Osteoblast (primary cell): Measurements from ENCODE around the gene FGB. TPM values are rescaled to one million over a fixed set of nuclear protein-coding genes. Genes with fewer than 3 reads are reported as not detected.

Source experiments
- DNase-seq: peaks from one replicate; pipeline ENCODE4 v3.0.0; 2011; ENCODE audit warnings: low spot score, mixed read lengths; ENCODE audit not compliant: insufficient read length; ENCODE audit errors: missing footprints
- H2AFZ ChIP-seq: 2 replicates; pipeline ENCODE4 v1.6.0; 2011; ENCODE audit warnings: mild to moderate bottlenecking, low read length
- H3K27ac ChIP-seq: 2 replicates; pipeline ENCODE4 v1.5.1; 2011; ENCODE audit warnings: mild to moderate bottlenecking, low read depth, low read length, moderate library complexity
- H3K27me3 ChIP-seq: 2 replicates; pipeline ENCODE4 v1.6.0; 2012; ENCODE audit warnings: mild to moderate bottlenecking, control low read depth, inconsistent platforms, low read length, moderate library complexity; ENCODE audit not compliant: insufficient read depth
- H3K36me3 ChIP-seq: 2 replicates; pipeline ENCODE4 v1.5.1; 2011; ENCODE audit warnings: mild to moderate bottlenecking, low read length, control low read depth, moderate library complexity; ENCODE audit not compliant: insufficient read depth
- H3K4me1 ChIP-seq: 2 replicates; pipeline ENCODE4 v1.5.1; 2011; ENCODE audit warnings: mild to moderate bottlenecking, low read length, control low read depth, moderate library complexity; ENCODE audit not compliant: insufficient read depth
- H3K4me2 ChIP-seq: 2 replicates; pipeline ENCODE4 v1.6.0; 2011; ENCODE audit warnings: mild to moderate bottlenecking, low read length; ENCODE audit not compliant: insufficient read depth
- H3K4me3 ChIP-seq: fragments of 200-600 bp; sonication (generic); 3 replicates; pipeline ENCODE4 v1.5.1; 2012; ENCODE audit warnings: mild to moderate bottlenecking, low read length, inconsistent platforms; ENCODE audit not compliant: insufficient read depth
- H3K79me2 ChIP-seq: 2 replicates; pipeline ENCODE4 v1.6.0; 2012; ENCODE audit warnings: mild to moderate bottlenecking, low read length, control low read depth, inconsistent platforms; ENCODE audit not compliant: insufficient read depth
- H3K9me3 ChIP-seq: 2 replicates; pipeline ENCODE4 v1.5.1; 2011; ENCODE audit warnings: low read depth, low read length, control low read depth
- H4K20me1 ChIP-seq: 2 replicates; pipeline ENCODE4 v1.6.0; 2012; ENCODE audit warnings: mild to moderate bottlenecking, low read length, control low read depth; ENCODE audit not compliant: insufficient read depth
- CTCF ChIP-seq: IDR thresholded peaks from 2 replicates; pipeline ENCODE4 v1.5.1; 2011; ENCODE audit warnings: mild to moderate bottlenecking, low read depth, low read length, moderate library complexity; ENCODE audit errors: extremely low read depth
- total RNA-seq: library from RNA; depleted of rRNA; stranded (reverse); fragments of >200 nt; gene quantifications from 2 replicates; pipeline ENCODE4 v1.2.3, GENCODE V29; 2012

FGB gene
- total RNA-seq, 1 donor = not detected

DNA sequence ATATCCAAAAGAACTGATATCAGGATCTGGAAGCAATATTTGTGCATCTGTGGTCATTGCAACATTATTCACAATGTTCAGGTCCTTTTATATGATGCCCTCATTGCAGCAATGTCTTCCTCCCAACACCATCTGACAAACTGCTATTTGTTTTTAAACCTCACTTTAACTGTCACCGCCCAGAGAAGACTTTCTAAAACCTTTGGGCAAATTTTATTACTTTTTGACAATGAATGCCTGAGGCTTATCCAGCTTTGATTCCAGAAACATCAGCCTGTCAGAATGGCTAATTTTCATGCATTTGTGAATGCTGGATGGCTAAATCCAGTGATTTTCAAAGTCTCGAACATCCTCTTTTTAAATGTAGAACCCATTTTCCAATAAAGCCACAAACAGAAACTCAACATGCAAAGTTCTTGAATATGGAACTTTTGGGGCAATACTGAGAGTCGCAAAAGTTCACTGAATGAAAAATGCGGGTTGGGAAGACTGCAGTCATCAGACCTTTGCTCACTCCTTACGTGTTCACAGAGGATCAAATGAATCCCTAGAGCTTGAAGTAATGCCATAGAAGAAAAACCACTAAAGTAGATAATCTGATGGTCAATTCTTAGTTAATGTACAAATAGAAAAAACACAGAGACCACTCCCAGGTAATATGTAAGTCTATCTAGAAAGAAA lies 10.5 kb downstream of the FGB start:
- peaks cover 4% of the 10 kb centered on the region for H3K27me3 ChIP-seq
- no peak for DNase-seq
- H2AFZ ChIP-seq = no peak overlapping the region
- H3K9me3 ChIP-seq = no peaks in the 10 kb centered on the region
- no peaks in the 10 kb centered on the region for H3K36me3 ChIP-seq
- H3K4me1 ChIP-seq = peaks cover 4% of the 10 kb centered on the region
- no peak for TF ChIP-seq CTCF
- H3K79me2 ChIP-seq = no peaks in the 10 kb centered on the region
- H3K4me3 ChIP-seq = no peak overlapping the region
- H3K4me2 ChIP-seq = no peak overlapping the region
- no peak overlapping the region for H3K27ac ChIP-seq
- H4K20me1 ChIP-seq = no peaks in the 10 kb centered on the region

DNA sequence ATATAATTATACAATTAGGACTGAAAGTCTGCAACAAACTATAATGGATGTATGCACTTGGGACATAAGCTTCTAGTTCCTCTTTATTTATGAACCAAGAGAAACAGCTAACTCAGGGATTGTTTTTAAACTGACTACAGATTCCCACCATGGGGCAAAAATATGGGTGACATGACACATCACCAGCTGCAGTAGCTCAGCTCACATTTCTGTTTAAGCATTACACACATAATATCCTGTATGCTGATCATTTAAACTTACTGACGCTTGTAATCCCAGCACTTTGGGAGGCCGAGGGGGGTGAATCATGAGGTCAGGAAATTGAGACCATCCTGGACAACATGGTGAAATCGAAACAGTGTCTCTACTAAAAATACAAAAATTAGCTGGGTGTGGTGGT lies 11.5 kb downstream of the FGB start:
- Histone ChIP-seq H3K79me2 (no peaks in the 10 kb centered on the region), H3K4me1 (no peaks in the 10 kb centered on the region), H3K27ac (no peak overlapping the region), H3K4me2 (no peak overlapping the region), H2AFZ (no peak overlapping the region), H3K27me3 (peaks cover 4% of the 10 kb centered on the region), H3K9me3 (no peaks in the 10 kb centered on the region), H3K36me3 (no peaks in the 10 kb centered on the region), H4K20me1 (no peaks in the 10 kb centered on the region), H3K4me3 (no peak overlapping the region)
- no peak for DNase-seq
- TF ChIP-seq CTCF = no peak

- H3K4me1 ChIP-seq = no peaks in the 10 kb centered on the region
- DNase-seq = no peak
- no peak overlapping the region for H2AFZ ChIP-seq
- no peak for TF ChIP-seq CTCF
- no peaks in the 10 kb centered on the region for H3K79me2 ChIP-seq
- no peak overlapping the region for H3K4me2 ChIP-seq
- no peaks in the 10 kb centered on the region for H3K27me3 ChIP-seq
- H3K4me3 ChIP-seq = no peak overlapping the region
- H4K20me1 ChIP-seq = no peaks in the 10 kb centered on the region
- no peaks in the 10 kb centered on the region for H3K36me3 ChIP-seq
- no peak overlapping the region for H3K27ac ChIP-seq
- H3K9me3 ChIP-seq = no peaks in the 10 kb centered on the region
These were observed 14.5 kb downstream of the FGB start for GRCh38 chr4:154577324-154577723.

DNA sequence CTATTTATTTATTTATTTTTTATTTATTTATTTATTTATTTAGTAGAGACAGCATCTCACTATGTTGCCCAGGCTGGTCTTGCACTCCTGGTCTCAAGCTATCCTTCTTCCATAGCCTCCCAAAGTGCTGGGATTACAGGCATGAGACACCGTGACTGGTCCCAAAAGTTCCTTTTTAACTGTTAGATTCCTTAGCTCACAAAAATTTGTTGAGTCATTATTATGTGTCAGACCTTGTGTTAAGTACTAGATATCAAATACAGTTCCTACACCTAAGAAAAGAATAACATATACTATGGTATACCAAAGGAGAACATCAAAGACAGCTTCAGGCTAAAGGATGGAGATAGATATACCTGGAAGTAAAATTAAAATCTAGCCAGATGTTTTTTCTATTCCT lies 16.1 kb downstream of the FGB start:
- no peak overlapping the region for H3K4me3 ChIP-seq
- H3K4me1 ChIP-seq = no peaks in the 10 kb centered on the region
- H3K27me3 ChIP-seq = no peaks in the 10 kb centered on the region
- no peaks in the 10 kb centered on the region for H3K79me2 ChIP-seq
- no peak for DNase-seq
- no peaks in the 10 kb centered on the region for H3K36me3 ChIP-seq
- no peak overlapping the region for H3K27ac ChIP-seq
- no peak overlapping the region for H2AFZ ChIP-seq
- no peaks in the 10 kb centered on the region for H3K9me3 ChIP-seq
- TF ChIP-seq CTCF = no peak
- no peak overlapping the region for H3K4me2 ChIP-seq
- no peaks in the 10 kb centered on the region for H4K20me1 ChIP-seq
